ENCODE measurements around the gene SPTBN1. TPM values are rescaled to one million over a fixed set of nuclear protein-coding genes. Genes with fewer than 3 reads are reported as not detected.

SPTBN1 gene
- polyA plus RNA-seq (2013, experiment 1 of 2; ENCODE audit: insufficient read length) = 149 TPM
- polyA plus RNA-seq (2013, experiment 2 of 2; ENCODE audit: insufficient read length) = 94.5 TPM

DNA sequence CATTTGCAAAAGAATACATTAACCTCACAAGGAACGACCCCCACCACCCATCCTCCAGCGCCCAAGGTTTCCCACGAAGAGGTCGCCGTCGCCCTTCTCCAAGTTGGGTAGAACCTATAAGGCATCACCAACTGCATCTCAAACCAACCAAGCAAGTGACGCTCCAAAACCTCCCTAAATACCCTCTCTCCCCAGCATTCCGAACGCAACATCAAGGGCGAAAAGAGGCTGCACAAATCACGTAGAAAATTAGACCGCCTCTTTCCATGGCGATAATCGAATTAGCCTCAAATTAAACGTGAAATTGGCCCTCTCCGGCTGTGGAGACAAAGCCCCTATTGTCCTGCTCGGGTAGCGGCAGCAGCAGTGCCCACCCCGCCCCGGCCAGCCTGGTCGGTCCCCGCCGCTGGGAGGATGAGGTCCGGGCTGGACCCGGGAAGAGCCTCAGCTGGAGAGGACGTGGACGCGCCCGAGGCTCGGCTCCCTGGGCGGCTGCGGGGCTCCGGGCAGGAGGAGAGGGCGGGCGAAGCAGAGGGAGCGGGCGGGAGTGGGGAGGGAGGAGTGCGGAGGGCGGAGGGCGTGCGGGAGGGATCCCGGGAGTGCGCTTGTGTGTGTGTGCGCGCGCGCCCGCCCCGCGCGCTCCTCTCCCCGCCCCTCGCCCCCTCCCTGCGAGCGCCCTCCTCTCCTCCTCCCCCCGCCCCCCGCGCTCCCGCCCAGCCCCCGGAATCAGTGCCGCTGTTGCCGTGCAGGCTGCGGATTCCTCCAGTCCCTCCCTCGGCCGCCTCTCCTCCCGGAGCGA lies at the start of gene SPTBN1:
TSS of gene SPTBN1 (plus strand) at position 765 of the 799 bp plus-strand sequence. CDS start 70,092 bp downstream, outside the sequence.
- DNase-seq = peak; percentile 91

GRCh38 chr2:54407693-54408092 lies 48.4 kb upstream of the SPTBN1 start:
- no peak for DNase-seq

DNA sequence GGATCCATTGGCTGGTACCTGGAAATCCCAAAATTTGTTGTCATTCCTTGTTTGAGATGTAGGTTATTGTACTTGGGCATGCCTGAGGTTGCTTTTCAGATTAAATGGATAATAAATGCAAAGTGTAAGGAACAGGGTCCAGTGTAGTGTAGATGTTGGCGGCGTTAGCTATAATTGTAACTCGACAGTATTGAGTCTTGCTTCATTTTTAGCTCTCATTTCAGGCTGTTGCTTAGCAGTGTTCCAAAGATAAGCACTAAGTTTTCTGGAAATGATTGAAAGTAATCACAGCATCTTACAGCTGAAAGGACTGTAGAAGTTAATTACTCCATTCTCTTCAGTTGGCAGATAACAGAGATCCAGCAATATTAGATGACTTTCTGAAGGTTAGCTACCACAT lies 47.8 kb upstream of the SPTBN1 start:
- no peak for DNase-seq

- DNase-seq = no peak
These were observed 46.4 kb upstream of the SPTBN1 start for GRCh38 chr2:54409752-54410151.

DNA sequence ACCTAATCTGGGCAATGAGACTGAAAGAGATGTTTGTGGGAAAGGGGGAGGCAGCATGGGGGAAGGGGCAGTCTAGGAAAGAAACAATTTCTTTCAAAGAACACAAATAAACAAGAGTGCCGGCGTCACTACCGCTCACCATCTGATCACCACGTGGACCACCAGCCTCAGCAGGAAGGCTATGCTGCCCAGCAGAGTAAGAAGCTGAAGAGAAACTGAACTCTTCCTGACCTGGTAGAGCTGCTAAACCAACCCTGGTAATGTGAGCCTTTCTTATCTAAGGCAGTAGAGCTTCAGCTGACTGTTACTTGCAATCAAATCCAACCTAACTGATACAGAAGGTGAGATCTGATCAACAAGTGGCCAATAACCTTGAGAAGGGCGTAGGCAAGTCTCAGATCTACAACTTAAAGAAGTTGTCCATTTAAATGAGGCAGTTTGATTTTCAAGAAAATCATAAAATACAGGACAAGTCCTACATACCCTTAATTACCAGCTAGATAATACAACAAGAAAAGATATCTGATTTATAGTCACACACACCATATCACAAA lies 44.2 kb upstream of the SPTBN1 start:
- no peak for DNase-seq

DNA sequence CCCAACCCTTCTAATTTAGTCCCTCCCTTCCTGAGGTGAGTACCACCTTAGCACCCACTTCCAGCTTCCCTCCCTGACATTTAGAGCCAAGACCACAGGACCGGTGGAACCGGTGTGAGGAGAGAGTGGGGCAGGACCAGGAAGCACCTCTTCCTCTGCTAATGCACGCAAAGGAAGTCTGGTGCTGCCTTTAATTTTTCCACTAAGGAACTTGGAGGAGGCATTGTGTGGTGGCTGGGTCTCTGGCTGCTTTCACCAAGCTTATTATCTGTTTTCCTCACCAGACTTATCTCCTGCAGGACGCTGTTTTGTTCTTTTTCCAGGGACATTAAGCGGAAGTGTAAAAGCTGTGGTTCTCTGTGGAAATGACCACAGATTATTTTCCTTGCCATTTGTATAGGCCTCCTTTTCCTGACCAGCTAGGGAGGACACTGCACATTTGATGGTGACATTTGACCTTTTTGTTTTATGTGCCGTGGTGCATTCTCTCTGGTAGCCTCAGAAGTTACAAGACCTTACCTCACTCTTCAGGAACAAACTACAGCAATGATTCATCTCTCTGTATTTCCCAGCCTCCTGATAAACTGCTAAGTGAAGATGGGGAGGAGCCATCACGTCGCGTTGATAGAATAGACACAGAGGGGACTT lies 39.8 kb upstream of the SPTBN1 start:
- DNase-seq = no peak

GRCh38 chr2:54416938-54417337 lies 39.2 kb upstream of the SPTBN1 start:
- DNase-seq = no peak

GRCh38 chr2:54417577-54417976 lies 38.5 kb upstream of the SPTBN1 start:
- DNase-seq = no peak

GRCh38 chr2:54419388-54419787 lies 36.7 kb upstream of the SPTBN1 start:
- DNase-seq = no peak

DNA sequence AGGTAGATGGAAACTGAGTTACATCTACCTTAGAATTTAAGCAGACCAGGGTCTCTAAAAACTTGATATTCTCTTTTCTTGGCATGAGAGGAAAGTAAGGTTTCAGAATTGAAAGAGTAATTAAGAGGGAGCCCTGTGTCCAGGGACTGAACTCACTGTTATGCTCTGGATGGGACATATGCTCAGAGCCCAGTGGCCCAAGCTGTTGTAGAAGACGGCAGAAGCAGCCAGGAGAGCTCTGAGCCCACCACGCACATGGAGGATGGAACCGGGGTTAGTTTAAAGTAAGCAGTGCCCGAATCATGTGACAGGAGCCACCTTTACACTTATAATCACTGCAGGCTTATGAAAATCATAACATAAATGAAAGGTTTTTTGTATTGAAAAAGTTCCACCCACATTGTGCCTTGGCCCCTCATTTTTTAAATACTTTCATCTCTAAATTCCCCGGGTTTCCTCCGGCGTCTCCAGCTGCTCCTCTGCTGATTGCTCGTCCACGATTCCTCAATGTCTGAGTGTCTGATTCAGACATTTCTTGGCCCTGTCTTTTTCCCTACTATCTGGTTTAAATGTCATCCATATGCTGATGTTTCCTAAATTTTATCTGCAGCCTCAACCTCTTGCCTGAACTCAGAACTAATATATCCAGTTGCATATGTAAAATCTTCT lies 36.1 kb upstream of the SPTBN1 start:
- no peak for DNase-seq

- no peak for DNase-seq
These were observed 35.5 kb upstream of the SPTBN1 start for GRCh38 chr2:54420524-54421172.

- no peak for DNase-seq
These were observed 34.0 kb upstream of the SPTBN1 start for GRCh38 chr2:54422072-54422581.

GRCh38 chr2:54423213-54423612 lies 32.9 kb upstream of the SPTBN1 start:
- no peak for DNase-seq

DNA sequence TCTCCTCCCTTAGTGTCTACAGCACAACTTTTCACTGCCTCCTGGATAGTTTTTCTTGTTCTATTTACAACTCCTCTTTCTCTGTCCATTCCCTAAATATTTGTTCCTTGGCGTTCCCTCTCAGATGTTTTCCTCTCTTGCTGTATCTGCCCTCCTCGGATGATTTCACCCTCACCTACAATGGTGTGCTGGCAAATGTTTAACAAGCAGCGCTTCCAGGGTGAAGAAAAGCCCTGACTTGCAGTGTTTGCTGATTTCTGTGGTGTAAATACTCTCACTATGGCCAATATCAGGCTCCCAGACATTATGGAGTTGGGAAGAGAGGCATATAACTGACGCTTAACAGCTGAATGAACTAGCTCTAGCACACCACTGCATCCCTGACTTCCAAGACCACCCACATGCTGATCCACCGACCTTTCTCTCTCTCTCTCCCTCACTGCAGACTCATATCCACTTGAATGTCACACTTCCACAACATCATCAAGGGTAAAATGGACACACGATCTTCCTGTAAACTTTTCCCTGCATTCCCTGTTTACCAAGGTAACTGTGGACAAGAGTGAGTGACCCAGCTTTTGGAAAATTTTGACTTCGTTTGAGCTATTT lies 31.5 kb upstream of the SPTBN1 start:
- DNase-seq = no peak

GRCh38 chr2:54428108-54428831 lies 27.9 kb upstream of the SPTBN1 start:
- no peak for DNase-seq

GRCh38 chr2:54429054-54429453 lies 27.1 kb upstream of the SPTBN1 start:
- no peak for DNase-seq

DNA sequence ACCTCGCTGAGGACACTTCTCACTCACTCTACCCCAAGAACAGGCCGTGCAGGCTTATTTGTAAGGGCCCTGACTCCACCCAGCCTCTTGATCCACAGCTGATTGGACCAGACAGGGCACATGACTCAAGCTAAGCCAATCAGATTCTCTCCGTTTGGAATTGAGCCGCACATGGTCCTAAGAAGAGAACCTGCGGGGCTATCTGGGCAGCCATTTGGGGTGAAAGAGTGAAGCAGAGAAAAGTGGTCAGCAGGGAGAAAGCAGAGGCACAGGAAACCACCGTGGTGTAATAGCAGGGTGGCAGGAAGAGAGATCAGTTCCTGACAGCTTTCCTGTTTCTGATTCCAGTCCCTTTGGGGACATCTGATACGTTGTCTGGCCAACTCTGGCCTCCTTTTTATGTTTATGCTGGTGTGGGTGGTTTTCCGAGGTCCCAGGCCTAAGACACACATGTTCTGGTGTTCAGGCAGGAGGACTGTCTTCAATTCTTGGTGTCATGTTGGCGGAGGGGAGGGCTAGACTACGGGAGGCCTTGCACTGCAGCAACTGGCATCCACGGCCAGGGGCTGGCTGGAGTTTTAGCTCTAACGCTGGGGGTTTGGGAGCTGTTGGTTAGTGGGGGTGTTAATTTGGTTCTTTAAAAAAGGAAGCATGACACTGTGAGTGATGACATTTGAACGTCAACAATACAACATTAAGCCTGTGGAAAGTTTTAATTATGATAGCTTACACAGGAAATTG lies 26.1 kb upstream of the SPTBN1 start:
- DNase-seq = no peak

DNA sequence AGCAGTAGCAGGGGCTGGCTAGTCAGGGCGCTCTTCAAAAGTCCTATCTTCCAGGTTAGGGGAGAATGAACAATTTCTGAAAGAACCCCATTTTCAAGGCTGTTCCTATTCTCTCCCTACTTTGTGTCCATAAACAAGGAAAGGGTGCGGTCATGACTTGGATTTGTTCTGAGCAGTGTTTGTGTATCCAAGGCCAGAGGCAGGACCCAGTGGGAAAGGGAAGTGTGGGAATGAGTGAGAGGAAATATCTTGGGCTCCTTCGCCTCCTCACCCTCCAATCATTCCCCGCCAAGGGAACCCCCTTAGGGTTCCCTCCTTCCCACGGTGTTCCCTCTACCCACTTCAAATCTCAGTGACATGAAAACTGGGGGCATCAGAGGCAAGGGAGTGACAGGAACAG lies 25.5 kb upstream of the SPTBN1 start:
- DNase-seq = no peak

- DNase-seq = no peak
These were observed 23.7 kb upstream of the SPTBN1 start for GRCh38 chr2:54432251-54433015.

GRCh38 chr2:54434229-54434628 lies 21.9 kb upstream of the SPTBN1 start:
- DNase-seq = no peak
